NOMO-1 treated with dmso at 0.1 percent for 144 hours (cell line): ENCODE data around the gene ANLN.

Source experiments
- DNase-seq: peaks from one replicate; lab custom pipeline; 2025; ENCODE audit not compliant: unreplicated experiment; lab: John Stamatoyannopoulos, UW

The ANLN gene

DNA sequence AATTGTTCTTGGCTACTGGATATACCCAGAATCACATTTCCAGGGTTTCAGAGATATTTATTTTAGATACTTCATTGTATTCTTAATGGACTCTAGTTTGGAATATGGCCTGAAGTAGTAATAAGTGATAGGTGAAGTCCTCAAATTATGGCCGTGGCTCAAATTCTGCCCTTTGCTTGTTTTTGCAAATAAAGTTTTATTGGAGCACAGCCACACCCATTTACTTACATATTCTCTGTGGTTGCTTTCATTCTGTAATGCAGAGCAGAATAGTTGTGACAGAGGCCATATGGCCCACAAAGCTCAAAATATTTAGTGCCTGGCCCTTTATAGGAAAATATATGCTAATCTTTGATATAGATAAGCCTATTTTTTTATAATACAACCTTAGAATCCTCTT lies 19.5 kb downstream of the ANLN start:
- DNase-seq = no peak

DNA sequence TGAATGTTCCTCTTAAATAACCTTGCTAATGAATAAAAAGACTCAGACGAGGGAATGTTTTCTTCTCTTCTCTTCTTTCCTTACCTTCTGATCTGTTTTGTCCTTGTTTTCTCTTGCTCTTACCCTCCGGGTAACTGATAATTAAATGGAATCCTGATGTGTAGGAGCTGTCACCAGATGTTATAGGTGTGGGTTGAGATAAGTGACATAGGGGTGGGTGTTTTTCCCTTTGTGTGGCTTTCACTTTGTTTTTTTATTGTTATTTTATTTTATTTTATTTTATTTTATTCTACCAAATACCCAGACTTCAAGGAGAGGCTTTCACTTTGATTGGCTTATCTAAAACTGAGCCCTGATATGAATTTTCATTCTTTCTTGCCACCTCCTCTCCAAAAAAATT lies 25.5 kb downstream of the ANLN start:
- DNase-seq = no peak

GRCh38 chr7:36416251-36416650 lies 26.6 kb downstream of the ANLN start:
- DNase-seq = no peak

DNA sequence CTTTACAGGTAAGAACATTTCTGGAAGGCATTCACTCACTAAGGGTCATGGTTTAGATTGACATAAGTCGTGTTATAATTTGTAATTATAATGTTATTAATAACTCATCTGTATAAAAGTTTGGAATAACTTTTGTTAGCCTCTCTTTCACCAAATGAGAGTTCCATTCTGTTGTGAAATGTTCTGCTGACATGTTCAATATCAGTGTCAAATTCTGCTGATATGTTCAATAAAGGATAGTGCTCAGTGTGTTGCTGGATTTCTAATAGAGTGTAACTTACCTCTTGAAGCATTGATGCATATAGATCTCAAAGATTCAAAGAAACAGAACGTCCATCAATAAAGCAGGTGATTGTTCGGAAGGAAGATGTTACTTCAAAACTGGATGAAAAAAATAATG lies 30.6 kb downstream of the ANLN start:
- no peak for DNase-seq

GRCh38 chr7:36422072-36422471 lies 32.4 kb downstream of the ANLN start:
- DNase-seq = no peak

DNA sequence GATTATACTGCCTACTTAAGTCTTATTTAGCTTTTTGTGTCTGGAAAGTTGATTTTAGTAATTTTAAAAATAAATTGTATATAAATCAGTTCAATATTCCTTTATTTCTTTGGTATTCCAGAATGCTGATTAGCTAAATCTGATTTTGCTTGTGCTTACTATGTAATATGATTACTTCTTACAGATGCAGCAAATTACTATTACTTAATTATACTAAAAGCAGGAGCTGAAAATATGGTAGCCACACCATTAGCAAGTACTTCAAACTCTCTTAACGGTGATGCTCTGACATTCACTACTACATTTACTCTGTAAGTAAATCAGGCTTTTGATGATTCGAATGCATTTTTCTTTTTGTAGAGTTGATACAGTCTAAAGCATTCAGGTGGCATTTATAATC lies 34.0 kb downstream of the ANLN start:
- no peak for DNase-seq

GRCh38 chr7:36430186-36430585 lies 40.5 kb downstream of the ANLN start:
- DNase-seq = no peak

DNA sequence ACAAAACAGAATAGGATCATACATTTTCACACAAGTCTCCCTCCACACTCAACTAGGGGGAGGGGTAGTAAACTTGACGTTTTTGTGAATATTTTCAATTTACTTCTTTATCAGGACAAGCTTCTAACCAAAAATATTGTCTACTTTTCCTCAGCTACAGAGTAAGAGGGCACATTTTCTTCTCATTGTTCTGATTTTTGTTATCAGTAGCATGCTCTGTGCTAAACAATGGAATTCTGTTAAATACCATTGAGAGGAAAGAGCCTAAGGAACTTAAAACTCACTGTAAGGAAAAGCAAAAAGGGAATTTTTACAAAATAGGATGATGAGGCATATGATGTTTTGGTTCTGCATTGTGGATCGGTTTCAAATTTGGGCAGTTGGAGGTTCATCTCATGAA lies 41.2 kb downstream of the ANLN start:
- no peak for DNase-seq

DNA sequence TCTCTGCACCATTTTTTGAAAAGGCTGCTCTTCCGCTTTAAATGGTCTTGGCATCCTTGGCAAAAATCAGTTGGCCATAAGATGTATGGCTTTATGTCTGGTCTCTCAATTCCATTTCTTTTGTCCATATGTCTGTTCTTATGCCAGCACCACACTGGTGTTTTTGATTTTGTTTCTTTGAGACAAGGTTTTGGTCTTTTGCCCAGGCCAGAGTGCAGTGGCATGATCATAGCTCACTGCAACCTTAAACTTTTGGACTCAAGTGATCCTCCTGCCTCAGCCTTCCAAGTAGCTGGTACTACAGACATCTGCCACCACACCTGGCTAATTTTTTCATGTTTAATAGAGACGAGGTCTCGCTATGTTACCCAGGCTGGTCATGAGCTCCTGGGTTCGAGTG lies 48.5 kb downstream of the ANLN start:
- no peak for DNase-seq

GRCh38 chr7:36439624-36440023 lies 50.0 kb downstream of the ANLN start:
- no peak for DNase-seq

- no peak for DNase-seq
Observed at GRCh38 chr7:36440880-36441279, 51.2 kb downstream of the ANLN start.

DNA sequence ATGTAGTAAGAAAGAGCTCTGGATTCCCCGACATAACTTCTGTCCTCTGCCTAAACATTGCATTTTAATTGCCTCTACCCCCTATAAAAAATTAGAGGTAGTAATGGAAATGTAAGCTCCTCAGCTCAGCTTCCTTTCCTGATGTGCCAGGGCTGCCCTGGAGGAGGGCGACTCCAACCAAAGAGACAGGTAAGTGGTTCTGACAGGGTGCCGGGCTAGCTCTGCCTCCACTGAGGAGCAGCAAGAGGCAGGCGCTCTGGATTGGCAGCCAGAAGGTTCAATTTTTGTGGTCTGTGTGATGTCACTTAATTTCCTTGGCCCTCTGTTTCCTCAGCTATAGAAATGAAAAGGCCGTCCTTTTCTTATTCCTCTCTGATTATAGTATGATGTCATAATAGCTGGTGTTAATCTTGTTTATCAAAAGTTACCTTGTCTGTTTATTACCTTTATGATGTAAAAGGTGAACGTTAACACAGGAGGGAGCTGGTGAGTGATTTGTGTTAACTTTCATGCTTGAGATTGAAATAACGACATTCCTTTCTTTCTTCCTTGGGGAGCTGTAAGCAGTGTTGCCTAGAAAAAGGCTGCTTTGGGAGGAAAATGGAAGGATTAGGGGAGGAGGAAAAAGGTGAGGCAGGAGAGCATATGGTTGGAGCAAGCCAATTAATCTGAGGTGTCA lies 51.8 kb downstream of the ANLN start:
- no peak for DNase-seq

DNA sequence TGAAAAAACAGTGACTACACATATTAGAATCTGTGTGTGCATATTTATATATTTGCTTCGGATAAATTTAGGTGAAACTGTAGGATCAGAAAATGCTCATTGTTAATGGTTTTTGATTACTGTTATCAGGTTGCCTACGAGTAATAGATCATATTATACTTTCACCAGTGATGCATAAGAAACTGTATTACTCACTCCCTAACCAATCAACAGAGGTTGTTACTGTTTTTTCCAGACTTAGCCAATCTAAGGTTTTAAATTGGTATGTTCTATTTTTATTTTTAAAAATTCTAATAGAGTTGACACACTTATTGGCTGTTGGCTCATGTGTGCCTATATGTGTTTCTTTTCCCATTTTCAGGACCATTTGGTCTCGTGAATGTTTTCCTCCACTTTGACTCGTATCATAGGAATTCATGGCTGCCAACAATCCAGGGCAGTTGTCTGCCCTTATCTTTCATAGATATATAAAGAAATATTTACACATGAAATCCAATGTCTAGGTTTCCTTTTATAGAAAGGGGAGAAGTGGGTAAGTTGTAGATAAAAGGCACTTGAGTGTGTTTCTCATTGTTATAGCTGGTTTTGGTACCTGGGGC lies 59.2 kb downstream of the ANLN start:
- no peak for DNase-seq

DNA sequence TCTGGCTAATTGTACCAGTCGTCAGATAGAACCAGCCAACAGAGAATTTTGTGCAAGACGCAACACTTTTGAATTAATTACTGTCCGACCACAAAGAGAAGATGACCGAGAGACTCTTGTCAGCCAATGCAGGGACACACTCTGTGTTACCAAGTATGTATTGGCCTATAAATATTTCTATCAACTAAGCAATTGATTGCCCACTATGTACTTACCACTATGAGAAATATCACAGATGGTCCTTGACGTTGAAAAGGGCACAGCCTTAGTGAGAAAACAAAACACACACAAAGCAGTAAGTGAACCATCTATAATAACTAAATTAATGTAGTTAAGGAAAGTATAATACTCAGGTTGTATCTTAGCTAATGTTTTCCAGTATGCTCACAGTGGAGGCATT lies 60.0 kb downstream of the ANLN start:
- no peak for DNase-seq

DNA sequence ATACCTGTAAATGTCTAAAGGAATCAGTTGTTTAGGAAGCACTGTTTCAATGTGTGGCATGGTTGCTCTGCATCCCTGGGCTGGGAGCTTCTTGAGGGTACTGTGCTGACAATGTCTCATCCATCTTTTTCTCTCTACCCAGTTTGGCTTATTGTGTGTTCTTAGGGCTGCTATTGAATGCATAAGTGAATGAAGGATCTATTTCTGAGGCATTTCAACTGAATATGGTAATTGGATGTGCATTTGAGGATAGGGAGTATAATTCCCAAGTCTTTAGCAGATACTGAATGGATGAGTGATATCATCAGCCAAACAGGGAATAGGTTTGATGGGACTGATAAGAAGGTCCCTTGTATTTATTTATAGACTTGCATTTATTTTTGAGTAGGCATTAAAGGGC lies 64.1 kb downstream of the ANLN start:
- no peak for DNase-seq

DNA sequence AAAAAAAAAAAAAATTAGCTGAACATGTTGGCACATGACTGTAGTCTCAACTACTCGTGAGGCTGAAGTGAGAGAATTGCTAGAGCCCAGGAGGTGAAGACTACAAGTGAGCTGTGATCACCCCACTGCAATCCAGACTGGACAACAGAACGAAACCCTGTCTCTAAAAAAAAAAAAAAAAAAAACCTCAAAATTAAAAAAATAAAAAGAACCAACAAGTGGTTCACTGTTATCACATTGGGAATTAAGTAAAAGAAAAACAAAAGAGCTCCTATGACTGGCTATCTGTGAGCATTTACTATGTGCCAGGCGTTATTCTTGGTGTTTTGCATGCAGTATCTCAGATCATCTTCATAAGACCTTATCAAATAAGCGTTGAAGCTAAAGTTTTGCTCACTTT lies 66.0 kb downstream of the ANLN start:
- DNase-seq = no peak

DNA sequence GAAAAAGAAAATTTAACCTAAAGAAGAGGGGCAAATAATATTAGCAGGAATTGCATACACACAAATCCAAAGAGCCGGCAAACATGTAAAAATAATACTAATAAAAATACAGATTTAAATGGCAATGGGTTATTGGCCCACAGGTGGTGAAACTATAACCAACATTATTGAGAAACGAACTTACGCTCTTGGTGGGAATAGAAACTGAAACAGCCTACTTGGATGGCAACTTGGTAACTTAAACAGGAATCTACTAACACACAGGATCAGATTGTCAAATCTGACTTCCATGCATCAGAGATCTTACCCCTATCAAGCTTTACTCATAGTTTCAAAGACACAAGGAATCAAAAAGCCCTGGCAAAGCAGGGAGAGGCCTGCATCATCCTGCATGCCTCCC lies 66.5 kb downstream of the ANLN start:
- no peak for DNase-seq

- DNase-seq = no peak
Observed at GRCh38 chr7:36456548-36456947, 66.9 kb downstream of the ANLN start.

DNA sequence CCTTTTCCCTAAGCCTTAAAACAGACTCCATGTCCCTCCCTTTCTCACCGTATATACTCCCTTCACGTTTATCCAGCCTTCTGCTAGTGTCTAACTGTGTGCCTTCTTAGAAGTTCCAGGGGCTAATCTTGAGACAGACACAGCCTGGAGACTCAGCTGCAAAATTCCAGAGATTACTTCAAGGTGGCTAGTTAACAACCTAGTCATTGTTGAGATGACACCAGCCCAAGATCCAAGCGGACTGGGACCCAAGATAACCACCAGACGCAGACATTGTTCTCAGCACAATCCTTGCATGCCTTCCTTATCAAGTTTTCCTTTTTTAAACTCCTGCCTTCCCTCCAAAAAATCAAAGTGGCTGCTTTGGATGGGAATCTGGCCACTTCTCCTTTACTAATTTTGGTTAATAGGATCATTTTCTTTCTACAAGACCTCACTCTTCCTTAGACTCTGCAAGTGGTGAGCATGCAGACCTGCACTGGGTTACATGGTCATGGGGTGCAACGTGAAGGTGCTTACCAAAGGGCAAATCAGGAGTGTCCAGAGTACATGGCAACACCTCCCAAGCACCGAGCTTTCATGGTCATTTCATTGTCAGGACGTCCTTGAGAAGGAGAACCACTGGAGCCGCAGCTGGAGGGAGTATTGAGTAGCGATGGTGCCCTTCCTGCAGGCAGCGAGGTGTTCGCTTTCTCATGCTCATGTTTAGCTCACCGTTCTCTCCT lies 69.7 kb downstream of the ANLN start:
- DNase-seq = no peak

- no peak for DNase-seq
Observed at GRCh38 chr7:36460811-36461429, 71.3 kb downstream of the ANLN start.

- no peak for DNase-seq
Observed at GRCh38 chr7:36462551-36463137, 73.0 kb downstream of the ANLN start.

GRCh38 chr7:36464271-36464670 lies 74.6 kb downstream of the ANLN start:
- DNase-seq = no peak
